HepG2 (cell line): ENCODE results near the gene ZNF22. TPM values are rescaled to one million over a fixed set of nuclear protein-coding genes. Genes with fewer than 3 reads are reported as not detected.
A peak's percentile ranks its signal among the peaks of the same experiment; 100 is the strongest.

ENCODE experiments used
- FOXA1 ChIP-seq, 2 experiments: fragments of 450-650 bp in 1 of 2; sonication (generic) in 1 of 2; formaldehyde crosslinking in 1 of 2; IDR thresholded peaks; 2 replicates each; pipeline versions ENCODE4 v1.4.0 to v1.6.1; 2016 to 2020; ENCODE audit warnings: missing genetic modification reagents in 1 of 2
- GABPA ChIP-seq, 2 experiments: IDR thresholded peaks; 2 replicates each; pipeline ENCODE4 v1.6.1; 2011 to 2016; ENCODE audit warnings: low read depth in 2 of 2, low read length in 1 of 2, missing biosample characterization in 1 of 2, missing genetic modification characterization in 1 of 2
- HNRNPK ChIP-seq: fragments of 200-400 bp; formaldehyde crosslinking; IDR thresholded peaks from 2 replicates; pipeline ENCODE4 v1.6.1; 2018; ENCODE audit warnings: low read length, low read depth, moderate library complexity, mild to moderate bottlenecking; ENCODE audit not compliant: poor library complexity, severe bottlenecking
- NR1H2 ChIP-seq: sonication (generic); formaldehyde crosslinking; IDR thresholded peaks from 2 replicates; pipeline ENCODE4 v1.8.1; 2022; ENCODE audit warnings: low read depth, missing genetic modification reagents, borderline replicate concordance
- REPIN1 ChIP-seq: sonication (generic); formaldehyde crosslinking; IDR thresholded peaks from 2 replicates; pipeline ENCODE4 v1.8.0; 2022; ENCODE audit warnings: missing genetic modification reagents, low read depth, mild to moderate bottlenecking, borderline replicate concordance
- SP5 ChIP-seq: IDR thresholded peaks from 2 replicates; pipeline ENCODE4 v1.6.1; 2016; ENCODE audit warnings: low read depth, borderline replicate concordance
- ZNF446 ChIP-seq: sonication (generic); formaldehyde crosslinking; IDR thresholded peaks from 2 replicates; pipeline ENCODE4 v1.5.0; 2020; ENCODE audit warnings: mild to moderate bottlenecking, missing genetic modification reagents
- ZNF598 ChIP-seq: sonication (generic); formaldehyde crosslinking; IDR thresholded peaks from 2 replicates; pipeline ENCODE4 v1.5.1; 2020; ENCODE audit warnings: mild to moderate bottlenecking, missing genetic modification reagents, borderline replicate concordance
- ZNF782 ChIP-seq: sonication (generic); formaldehyde crosslinking; IDR thresholded peaks from 2 replicates; pipeline ENCODE4 v1.4.0; 2020; ENCODE audit warnings: missing genetic modification reagents, mild to moderate bottlenecking, borderline replicate concordance
- ZSCAN12 ChIP-seq: sonication (generic); formaldehyde crosslinking; IDR thresholded peaks from 2 replicates; pipeline ENCODE4 v1.9.0; 2021; ENCODE audit warnings: mild to moderate bottlenecking, missing genetic modification reagents
- polyA plus RNA-seq, 8 experiments: library from polyadenylated mRNA; depleted of rRNA in 3 of 8; stranded (reverse) in 7 of 8; unstranded in 1 of 8; fragments of >200 nt; fragmentation: Illumina TruSeq in 4 of 8; extraction: Trizol in 4 of 8; gene quantifications; 2 replicates each; pipeline versions ENCODE4 v1.2.1 to v1.2.3, GENCODE V29; 2011 to 2016; ENCODE audit warnings: low read depth in 4 of 8, missing spikeins in 1 of 8, mixed read lengths in 1 of 8; ENCODE audit not compliant: insufficient read depth in 1 of 8
- total RNA-seq, 5 experiments: library from RNA; depleted of rRNA; stranded (reverse); fragments of >200 nt; fragmentation: Illumina TruSeq; extraction: Trizol; gene quantifications; 2 replicates each; pipeline ENCODE4 v1.2.3, GENCODE V29; 2016; ENCODE audit warnings: low read depth in 1 of 5
- TF ChIP-seq, protein P1 (sequence below), 2 experiments: sonication (generic) in 1 of 2; formaldehyde crosslinking in 1 of 2; IDR thresholded peaks; 2 replicates each; pipeline versions ENCODE4 v1.4.0 to v1.6.1; 2016 to 2020; ENCODE audit warnings: borderline replicate concordance in 1 of 2, low read depth in 1 of 2, mild to moderate bottlenecking in 1 of 2, missing genetic modification reagents in 1 of 2
- TF ChIP-seq, protein P2 (sequence below): IDR thresholded peaks from 2 replicates; pipeline ENCODE4 v1.6.1; 2016
- TF ChIP-seq, protein P3 (sequence below): sonication (generic); formaldehyde crosslinking; IDR thresholded peaks from 2 replicates; pipeline ENCODE4 v1.9.0; 2022; ENCODE audit warnings: low read depth, missing genetic modification reagents
- TF ChIP-seq, protein P4 (sequence below): sonication (generic); formaldehyde crosslinking; conservative IDR thresholded peaks from 2 replicates; pipeline ENCODE4 v1.4.0; 2020; ENCODE audit warnings: missing genetic modification reagents
- TF ChIP-seq, protein P5 (sequence below): sonication (generic); formaldehyde crosslinking; IDR thresholded peaks from 2 replicates; pipeline ENCODE4 v1.5.0; 2020; ENCODE audit warnings: missing genetic modification reagents

Gene ZNF22
- total and polyA plus RNA-seq, 2 of the 13 experiments (the other 11 are each of a cell fraction or from before 2014, with no cell fraction given), result 0.40 to 1.3 TPM

DNA sequence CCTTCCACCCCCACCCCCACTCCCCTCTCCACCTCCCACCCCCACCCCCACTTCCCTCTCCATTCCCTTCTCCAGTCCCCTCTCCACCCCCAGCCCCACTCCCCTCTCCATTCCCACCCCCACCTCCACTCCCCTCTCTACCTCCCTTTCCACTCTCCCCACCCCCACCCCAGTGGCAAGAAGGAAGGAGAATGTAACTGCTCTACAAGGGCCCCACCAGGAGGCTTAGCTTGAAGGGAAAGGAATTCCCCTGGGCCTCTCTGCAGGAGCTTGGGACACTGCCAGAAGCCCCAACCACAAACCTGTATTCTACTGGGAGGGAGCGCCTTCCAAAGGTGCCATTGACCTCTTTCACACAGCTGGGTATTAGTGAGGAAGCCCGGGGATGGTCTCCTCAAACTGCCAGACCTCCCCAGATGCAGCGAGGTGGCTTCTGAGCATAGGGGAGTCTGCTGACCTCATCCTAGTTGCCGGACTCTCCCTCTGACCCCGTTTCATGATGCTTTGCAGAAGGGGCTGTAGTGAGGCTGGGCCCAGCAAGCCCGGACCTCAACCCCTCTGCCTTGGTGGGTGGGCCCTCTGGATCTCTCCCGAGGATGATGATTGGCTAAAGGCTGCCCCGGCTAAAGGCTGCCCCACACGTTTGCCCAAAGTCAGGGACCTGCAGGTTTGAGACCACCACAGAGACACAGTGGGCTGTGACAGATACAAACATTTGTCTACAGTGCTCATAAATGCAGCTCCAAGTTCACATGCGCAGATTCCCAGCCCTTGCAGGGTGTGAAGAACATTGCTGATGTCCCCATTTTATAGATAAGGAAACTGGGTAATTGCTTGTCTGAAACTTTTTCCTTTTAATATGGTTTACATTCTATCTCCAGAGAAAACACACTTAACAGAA, 25.0 kb upstream of the ZNF22 start (continued):
- TF ChIP-seq HNRNPK (peak; percentile 82), ZNF598 (CRISPR knock-in tag) (no peak), GABPA (IDR thresholded peaks at IDR 0.05; ENCODE audit: low read depth, low read length) (no peak), GABPA (CRISPR knock-in tag; IDR thresholded peaks at IDR 0.05; ENCODE audit: low read depth) (no peak), ZSCAN12 (no peak), FOXA1 (IDR thresholded peaks at IDR 0.05) (no peak), FOXA1 (CRISPR knock-in tag; IDR thresholded peaks at IDR 0.05) (no peak), SP5 (no peak), NR1H2 (peak; percentile 69; the same call in 1 of the 2 replicates), ZNF446 (CRISPR knock-in tag) (no peak), ZNF782 (CRISPR knock-in tag) (peak; percentile 82; the same call in 1 of the 2 replicates), REPIN1 (CRISPR knock-in tag) (no peak)
- TF ChIP-seq, protein P1, sequence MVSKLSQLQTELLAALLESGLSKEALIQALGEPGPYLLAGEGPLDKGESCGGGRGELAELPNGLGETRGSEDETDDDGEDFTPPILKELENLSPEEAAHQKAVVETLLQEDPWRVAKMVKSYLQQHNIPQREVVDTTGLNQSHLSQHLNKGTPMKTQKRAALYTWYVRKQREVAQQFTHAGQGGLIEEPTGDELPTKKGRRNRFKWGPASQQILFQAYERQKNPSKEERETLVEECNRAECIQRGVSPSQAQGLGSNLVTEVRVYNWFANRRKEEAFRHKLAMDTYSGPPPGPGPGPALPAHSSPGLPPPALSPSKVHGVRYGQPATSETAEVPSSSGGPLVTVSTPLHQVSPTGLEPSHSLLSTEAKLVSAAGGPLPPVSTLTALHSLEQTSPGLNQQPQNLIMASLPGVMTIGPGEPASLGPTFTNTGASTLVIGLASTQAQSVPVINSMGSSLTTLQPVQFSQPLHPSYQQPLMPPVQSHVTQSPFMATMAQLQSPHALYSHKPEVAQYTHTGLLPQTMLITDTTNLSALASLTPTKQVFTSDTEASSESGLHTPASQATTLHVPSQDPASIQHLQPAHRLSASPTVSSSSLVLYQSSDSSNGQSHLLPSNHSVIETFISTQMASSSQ (IDR thresholded peaks at IDR 0.05; ENCODE audit: low read depth), result no peak
- TF ChIP-seq, protein P1 (CRISPR knock-in tag; IDR thresholded peaks at IDR 0.05; ENCODE audit: borderline replicate concordance), result peak; percentile 44; the same call in 1 of the 2 replicates
- TF ChIP-seq, protein P2, sequence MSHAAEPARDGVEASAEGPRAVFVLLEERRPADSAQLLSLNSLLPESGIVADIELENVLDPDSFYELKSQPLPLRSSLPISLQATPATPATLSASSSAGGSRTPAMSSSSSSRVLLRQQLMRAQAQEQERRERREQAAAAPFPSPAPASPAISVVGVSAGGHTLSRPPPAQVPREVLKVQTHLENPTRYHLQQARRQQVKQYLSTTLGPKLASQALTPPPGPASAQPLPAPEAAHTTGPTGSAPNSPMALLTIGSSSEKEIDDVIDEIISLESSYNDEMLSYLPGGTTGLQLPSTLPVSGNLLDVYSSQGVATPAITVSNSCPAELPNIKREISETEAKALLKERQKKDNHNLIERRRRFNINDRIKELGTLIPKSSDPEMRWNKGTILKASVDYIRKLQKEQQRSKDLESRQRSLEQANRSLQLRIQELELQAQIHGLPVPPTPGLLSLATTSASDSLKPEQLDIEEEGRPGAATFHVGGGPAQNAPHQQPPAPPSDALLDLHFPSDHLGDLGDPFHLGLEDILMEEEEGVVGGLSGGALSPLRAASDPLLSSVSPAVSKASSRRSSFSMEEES (CRISPR knock-in tag), result peak; percentile 49; the same call in 1 of the 2 replicates
- TF ChIP-seq, protein P3, sequence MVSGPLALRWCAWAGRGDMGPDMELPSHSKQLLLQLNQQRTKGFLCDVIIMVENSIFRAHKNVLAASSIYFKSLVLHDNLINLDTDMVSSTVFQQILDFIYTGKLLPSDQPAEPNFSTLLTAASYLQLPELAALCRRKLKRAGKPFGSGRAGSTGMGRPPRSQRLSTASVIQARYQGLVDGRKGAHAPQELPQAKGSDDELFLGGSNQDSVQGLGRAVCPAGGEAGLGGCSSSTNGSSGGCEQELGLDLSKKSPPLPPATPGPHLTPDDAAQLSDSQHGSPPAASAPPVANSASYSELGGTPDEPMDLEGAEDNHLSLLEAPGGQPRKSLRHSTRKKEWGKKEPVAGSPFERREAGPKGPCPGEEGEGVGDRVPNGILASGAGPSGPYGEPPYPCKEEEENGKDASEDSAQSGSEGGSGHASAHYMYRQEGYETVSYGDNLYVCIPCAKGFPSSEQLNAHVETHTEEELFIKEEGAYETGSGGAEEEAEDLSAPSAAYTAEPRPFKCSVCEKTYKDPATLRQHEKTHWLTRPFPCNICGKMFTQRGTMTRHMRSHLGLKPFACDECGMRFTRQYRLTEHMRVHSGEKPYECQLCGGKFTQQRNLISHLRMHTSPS (CRISPR knock-in tag), result no peak
- TF ChIP-seq, protein P4, sequence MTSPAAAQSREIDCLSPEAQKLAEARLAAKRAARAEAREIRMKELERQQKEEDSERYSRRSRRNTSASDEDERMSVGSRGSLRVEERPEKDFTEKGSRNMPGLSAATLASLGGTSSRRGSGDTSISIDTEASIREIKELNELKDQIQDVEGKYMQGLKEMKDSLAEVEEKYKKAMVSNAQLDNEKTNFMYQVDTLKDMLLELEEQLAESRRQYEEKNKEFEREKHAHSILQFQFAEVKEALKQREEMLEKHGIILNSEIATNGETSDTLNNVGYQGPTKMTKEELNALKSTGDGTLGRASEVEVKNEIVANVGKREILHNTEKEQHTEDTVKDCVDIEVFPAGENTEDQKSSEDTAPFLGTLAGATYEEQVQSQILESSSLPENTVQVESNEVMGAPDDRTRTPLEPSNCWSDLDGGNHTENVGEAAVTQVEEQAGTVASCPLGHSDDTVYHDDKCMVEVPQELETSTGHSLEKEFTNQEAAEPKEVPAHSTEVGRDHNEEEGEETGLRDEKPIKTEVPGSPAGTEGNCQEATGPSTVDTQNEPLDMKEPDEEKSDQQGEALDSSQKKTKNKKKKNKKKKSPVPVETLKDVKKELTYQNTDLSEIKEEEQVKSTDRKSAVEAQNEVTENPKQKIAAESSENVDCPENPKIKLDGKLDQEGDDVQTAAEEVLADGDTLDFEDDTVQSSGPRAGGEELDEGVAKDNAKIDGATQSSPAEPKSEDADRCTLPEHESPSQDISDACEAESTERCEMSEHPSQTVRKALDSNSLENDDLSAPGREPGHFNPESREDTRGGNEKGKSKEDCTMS (CRISPR knock-in tag), result no peak
- TF ChIP-seq, protein P5, sequence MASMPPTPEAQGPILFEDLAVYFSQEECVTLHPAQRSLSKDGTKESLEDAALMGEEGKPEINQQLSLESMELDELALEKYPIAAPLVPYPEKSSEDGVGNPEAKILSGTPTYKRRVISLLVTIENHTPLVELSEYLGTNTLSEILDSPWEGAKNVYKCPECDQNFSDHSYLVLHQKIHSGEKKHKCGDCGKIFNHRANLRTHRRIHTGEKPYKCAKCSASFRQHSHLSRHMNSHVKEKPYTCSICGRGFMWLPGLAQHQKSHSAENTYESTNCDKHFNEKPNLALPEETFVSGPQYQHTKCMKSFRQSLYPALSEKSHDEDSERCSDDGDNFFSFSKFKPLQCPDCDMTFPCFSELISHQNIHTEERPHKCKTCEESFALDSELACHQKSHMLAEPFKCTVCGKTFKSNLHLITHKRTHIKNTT (CRISPR knock-in tag), result no peak
